ENCODE results near the gene DOP1A. TPM values are rescaled to one million over a fixed set of nuclear protein-coding genes. Genes with fewer than 3 reads are reported as not detected.

The DOP1A gene
- total RNA-seq, 1 donor from 2014 or later: 20.0 TPM

Other genes with a start within 250 kb of the DOP1A start
- gene UBE3D, start 1.8 kb upstream of the DOP1A start, total RNA-seq (ENCODE audit: unreplicated experiment): 12.1 TPM
- gene PGM3, start 125.6 kb downstream of the DOP1A start, total RNA-seq (ENCODE audit: unreplicated experiment): 59.6 TPM
- gene RWDD2A, start 125.7 kb downstream of the DOP1A start, total RNA-seq (ENCODE audit: unreplicated experiment): 4.4 TPM